ENCODE data around the gene TRIP6.

DNA sequence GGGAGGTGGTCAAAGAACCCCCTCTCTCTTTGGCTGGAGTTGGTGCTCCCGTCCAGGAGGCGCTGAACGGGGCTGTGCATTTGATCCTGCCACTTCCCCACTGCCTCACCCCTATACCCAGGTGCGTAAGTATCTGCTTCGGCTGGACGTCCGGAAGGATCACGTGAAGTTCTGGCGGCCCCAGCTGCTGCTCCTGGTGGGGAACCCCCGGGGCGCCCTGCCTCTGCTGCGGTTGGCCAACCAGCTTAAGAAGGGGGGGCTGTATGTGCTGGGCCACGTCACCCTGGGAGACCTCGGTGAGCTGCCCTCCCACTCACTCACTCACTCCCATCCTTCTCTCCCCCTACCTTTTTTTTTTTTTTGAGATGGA, 5.6 kb upstream of the TRIP6 start:
- TF ChIP-seq, protein P1, sequence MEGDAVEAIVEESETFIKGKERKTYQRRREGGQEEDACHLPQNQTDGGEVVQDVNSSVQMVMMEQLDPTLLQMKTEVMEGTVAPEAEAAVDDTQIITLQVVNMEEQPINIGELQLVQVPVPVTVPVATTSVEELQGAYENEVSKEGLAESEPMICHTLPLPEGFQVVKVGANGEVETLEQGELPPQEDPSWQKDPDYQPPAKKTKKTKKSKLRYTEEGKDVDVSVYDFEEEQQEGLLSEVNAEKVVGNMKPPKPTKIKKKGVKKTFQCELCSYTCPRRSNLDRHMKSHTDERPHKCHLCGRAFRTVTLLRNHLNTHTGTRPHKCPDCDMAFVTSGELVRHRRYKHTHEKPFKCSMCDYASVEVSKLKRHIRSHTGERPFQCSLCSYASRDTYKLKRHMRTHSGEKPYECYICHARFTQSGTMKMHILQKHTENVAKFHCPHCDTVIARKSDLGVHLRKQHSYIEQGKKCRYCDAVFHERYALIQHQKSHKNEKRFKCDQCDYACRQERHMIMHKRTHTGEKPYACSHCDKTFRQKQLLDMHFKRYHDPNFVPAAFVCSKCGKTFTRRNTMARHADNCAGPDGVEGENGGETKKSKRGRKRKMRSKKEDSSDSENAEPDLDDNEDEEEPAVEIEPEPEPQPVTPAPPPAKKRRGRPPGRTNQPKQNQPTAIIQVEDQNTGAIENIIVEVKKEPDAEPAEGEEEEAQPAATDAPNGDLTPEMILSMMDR (IDR thresholded peaks at IDR 0.05), result no peak
- TF ChIP-seq POLR2A (IDR thresholded peaks at IDR 0.05), result no peak
